NCI-H2107 treated with DMSO at 0.1 percent for 48 hours (cell line): Measurements from ENCODE around the gene TACC2.
"Not testable (repeated sequence)": the region's sequence is repeated elsewhere in the genome, so short reads cannot be mapped to it uniquely, and the experiment has no call there.

Experiments
- DNase-seq: peaks from one replicate; lab custom pipeline; 2025; ENCODE audit not compliant: unreplicated experiment; lab: John Stamatoyannopoulos, UW

The TACC2 gene

GRCh38 chr10:122022276-122022675 lies 33.3 kb downstream of the TACC2 start:
- no peak for DNase-seq

DNA sequence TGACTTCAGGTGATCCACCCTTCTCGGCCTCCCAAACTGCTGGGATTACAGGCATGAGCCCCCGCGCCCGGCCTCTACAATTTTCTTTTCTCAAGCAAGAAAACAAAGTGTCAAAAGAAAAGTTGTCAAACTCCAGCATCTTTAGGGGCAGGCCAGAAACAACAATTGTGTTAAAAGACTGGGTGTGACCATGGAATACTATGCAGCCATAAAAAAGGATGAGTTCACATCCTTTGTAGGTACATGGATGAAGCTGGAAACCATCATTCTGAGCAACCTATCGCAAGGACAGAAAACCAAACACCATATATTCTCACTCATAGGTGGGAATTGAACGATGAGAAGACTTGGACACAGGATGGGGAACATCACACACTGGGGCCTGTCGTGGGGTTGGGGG lies 34.3 kb downstream of the TACC2 start:
- not testable (repeated sequence) for DNase-seq

DNA sequence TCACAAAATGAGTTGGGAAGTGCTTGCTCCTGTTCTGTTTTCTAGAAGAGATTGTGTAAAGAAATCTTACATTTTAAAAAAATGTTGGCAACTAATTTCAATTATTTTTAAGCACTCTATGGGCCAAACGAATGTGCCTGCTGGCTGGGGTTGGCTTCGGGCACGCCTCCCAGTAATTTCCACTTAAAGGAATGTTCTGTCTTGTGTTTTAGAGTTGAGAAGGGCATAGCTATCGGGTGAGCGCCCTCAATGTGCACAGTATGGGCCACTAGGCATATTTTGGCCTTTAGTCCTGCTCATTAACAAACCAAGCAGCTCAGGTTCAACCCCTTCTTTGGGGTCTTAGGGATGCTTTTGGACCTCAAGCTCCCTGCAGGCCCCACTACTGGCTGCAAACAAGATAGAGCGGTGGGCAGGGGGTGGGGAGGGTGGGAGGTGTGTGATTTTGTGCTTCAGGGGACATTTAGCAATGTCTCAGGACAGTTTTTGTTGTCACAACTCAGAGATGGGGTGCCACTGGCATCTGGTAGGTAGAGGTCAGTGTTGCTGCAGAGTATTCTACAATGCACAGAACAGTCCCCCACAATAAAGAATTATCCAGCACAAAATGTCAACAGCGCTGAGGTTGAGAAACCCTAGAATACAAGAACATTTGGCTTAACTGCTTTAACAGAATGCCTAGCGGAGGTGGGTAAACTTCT lies 40.7 kb downstream of the TACC2 start:
- no peak for DNase-seq

GRCh38 chr10:122030200-122030552 lies 41.2 kb downstream of the TACC2 start:
- no peak for DNase-seq

- no peak for DNase-seq
Observed at GRCh38 chr10:122033224-122033926, 44.4 kb downstream of the TACC2 start.

DNA sequence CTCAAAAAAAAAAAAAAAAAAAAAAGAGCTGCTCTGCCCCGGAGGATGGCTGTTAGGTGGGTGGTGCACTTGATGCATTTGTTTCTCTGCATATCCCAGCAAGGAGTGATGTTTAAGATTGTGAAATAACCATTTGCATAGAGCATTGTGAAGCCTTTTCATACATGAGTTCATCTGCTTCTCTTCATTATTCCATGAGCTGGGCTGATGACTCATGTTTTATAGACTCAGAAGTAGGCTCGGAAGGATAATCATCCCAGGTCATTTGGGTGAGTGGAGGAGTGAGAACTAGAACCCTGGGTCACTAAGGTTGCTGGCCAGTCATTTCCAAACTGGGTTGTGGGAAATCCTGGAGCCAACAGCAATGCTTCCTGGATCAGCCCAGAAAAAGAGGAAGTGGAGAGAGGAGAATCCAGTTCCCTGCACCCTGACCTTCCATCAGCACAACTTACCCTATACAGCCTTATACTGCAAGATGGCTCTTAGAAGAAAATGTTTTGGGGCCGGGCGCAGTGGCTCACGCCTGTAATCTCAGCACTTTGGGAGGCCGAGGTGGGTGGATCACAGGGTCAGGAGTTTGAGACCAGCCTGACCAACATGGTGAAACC lies 45.3 kb downstream of the TACC2 start:
- no peak for DNase-seq

DNA sequence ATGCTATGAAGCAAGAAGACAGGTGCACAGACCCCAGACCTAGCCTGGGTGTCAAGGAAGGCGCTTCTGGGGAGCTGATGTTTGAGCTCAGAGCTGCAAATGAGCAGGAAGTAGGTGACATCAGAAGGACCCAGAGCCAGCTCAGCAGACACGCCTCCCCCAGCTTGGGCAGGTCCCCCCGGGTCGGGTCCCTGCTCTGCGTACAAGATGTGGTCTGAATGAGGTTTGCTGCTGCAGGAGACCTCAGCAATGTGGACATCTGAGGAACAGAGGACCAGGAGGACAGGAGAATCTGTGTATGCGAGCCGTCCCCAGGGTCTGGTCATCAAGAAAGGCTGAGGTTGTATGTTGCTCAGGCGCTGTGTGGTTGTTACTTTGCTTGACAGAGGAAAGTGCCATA lies 51.8 kb downstream of the TACC2 start:
- no peak for DNase-seq

GRCh38 chr10:122042836-122043235 lies 53.9 kb downstream of the TACC2 start:
- DNase-seq: no peak

- peak; percentile 13 for DNase-seq
Observed at GRCh38 chr10:122044045-122044661, 55.2 kb downstream of the TACC2 start.

GRCh38 chr10:122044713-122045112 lies 55.8 kb downstream of the TACC2 start:
- DNase-seq: no peak

- DNase-seq: no peak
Observed at GRCh38 chr10:122045212-122045611, 56.2 kb downstream of the TACC2 start.

DNA sequence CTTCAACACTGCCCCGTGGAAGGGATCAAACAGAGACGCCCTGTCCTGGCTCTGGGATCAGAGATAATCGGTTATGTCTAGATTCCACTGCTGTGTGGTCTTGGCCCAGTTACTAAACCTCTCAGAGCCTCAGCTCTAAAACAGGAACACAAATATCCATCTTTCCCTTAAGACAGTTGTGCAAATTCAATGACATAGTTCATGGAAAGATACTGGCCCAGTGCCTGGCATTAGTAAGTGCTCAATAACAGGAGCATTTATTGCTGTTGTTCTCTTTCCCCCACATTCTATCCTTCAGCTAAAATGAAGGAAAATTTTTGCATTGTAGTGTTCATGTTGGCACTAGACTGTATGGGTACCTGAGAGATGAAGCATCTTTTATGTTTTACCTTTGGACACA lies 58.6 kb downstream of the TACC2 start:
- no peak for DNase-seq

DNA sequence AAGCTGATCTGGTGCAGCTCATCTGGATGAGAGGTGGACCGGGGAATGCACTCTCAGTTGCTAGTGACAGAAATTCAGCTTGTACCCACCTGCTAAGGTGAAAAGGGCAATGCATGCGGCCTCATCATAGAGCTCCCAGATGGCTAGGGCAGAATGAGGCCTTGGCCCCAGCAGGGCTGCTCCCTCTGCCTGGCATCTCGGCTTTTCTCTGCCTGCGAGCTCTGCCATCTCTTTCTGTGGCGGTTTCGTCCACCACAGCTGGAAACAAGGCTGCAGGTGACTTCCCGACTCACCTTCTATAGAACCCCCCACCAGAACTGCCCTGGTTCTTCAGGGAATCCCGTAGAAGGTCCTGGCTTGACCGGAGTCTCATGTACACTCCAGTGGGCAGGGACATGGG lies 60.1 kb downstream of the TACC2 start:
- DNase-seq: no peak

DNA sequence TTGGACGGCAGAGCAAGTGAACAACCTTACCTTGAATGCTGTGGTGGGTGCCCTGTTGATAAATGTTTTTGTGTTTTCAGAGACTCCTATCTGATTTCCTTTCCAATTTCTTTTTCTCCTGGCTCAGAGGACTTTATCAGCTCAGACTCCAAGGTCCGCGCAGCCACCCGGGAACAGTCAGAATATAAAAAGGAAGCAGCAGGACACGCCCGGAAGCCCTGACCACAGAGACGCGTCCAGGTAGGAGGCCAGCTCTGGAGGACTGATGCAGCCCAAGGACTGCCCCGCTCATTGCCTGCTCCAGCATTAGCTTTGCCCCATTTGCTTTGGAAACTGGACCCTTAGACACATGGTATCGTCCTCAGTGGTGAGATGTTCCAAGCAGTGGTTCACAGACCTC lies 61.3 kb downstream of the TACC2 start:
- no peak for DNase-seq

DNA sequence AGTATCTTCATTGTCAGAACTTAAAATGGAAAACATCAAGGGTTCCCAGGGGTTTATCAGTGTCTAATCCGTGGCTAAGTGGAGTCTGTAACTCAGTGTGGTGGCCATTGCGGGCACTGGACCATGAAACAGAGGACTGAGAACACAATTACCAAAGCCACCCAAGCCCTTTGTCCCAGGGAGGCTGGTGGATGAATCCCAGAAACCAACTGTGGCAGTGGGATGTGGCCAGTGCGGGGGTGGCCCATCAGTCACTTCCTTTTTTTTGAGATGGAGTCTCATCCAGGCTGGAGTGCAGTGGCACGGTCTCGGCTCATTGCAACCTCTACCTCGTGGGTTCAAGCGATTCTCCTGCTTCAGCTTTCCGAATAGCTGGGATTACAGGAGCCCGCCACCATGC lies 61.8 kb downstream of the TACC2 start:
- DNase-seq: no peak

GRCh38 chr10:122051609-122052385 lies 62.8 kb downstream of the TACC2 start:
- DNase-seq: no peak

DNA sequence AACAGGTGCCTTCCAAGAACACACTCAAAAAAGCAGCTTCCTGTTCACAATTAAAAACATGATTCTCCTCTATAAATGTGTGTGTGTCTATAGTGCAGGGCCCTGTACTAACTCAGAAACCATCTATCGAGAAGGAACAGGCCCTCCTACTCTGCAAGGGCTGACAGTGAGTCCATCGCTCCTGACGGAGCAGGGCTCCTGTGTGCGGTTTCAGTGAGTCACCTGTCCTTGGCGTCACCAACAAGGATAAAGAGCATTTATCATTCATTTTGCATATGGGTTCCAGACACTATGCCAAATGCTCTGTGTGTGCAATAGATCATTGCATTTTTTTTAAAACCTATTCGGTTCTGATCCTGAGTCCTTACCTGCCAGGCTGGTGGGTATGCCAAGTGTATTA lies 63.7 kb downstream of the TACC2 start:
- no peak for DNase-seq

DNA sequence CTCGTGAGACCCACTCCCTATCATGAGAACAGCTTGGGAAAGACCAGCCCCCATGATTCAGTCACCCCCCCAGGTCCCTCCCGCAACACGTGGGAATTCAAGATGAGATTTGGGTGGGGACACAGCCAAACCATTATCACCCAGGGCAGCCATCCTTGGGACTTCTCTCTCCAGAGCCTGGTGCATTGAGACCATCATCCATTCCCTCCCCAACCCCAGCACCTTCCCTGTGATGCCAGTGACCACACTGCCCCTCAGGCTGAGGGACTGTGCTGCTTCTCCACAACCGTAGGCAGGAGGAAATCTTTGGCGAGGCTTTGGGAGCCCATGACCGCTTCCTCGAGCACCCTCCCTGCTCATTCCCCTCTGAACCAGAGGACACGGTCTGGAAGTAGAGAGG lies 64.4 kb downstream of the TACC2 start:
- DNase-seq: no peak

- no peak for DNase-seq
Observed at GRCh38 chr10:122054048-122055025, 65.4 kb downstream of the TACC2 start.

- no peak for DNase-seq
Observed at GRCh38 chr10:122055252-122055651, 66.3 kb downstream of the TACC2 start.
